CD4-positive, alpha-beta T cell treated with Interleukin-12 subunit alpha and Interleukin-12 subunit beta, for 1 hour (primary cell): ENCODE measurements around the gene B3GNT3.

ENCODE experiments used
- DNase-seq: peaks from one replicate; pipeline ENCODE4 v3.0.0-alpha.2; 2020

The B3GNT3 gene

DNA sequence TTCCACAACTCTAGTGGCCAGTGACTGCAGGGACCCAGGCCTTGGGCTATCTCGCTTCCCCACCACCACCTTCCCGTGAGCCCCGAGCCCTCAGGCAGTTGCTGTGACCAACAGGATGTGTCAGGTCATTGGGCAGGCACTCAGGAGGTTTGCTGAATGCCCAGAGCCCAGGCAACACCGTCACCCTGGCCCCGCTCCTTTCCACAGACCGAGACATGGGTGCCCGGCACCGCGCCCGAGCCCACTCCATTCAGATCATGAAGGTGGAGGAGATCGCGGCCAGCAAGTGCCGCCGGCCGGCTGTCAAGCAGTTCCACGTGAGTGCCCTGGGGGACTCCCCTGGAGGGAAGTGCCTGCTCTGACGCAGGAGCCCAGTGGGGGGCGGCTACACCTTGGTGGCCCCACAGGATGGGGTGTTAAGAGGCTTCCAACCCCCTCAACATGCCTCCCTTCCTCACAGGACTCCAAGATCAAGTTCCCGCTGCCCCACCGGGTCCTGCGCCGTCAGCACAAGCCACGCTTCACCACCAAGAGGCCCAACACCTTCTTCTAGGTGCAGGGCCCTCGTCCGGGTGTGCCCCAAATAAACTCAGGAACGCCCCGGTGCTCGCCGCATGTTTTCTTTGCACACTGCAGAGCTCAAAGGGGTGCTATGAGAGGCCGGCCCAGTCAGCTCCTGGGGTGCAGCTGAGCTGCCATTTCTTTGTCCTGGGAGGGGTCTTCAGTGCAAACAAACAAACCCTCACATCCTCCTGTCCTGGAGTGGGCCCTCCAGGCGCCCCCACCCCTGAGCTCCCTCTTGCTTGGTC lies 68.0 kb downstream of the B3GNT3 start:
- DNase-seq: no peak
